ENCODE results near the gene GABARAP. TPM values are rescaled to one million over a fixed set of nuclear protein-coding genes. Genes with fewer than 3 reads are reported as not detected.

GABARAP gene
- total and polyA plus RNA-seq, 2 donors (not counting 1 experiment from before 2014, with no cell fraction given): 323 to 371 TPM

GRCh38 chr17:7224110-7224509 is 18.1 kb downstream of the GABARAP start:
- CTCF ChIA-PET: no interaction called here
- no peak overlapping the region for H3K9ac ChIP-seq (ENCODE audit: low read length)
- ATAC-seq (ENCODE audit: low read depth) (no peak), DNase-seq (no peak)
- intact Hi-C loops (cut with micrococcal nuclease): no loop called here
- H3K36me3 ChIP-seq (replicated peaks in 1 of 2; ENCODE audit: control extremely low read depth in 1 of 2, control insufficient read depth in 1 of 2, extremely low read depth in 1 of 2, insufficient read depth in 2 of 2, low read length in 1 of 2): peaks cover 0 to 62% of the 10 kb centered on the region in 2 experiments
- Mint-ChIP-seq H3K4me1 (peaks cover 20% of the 10 kb centered on the region), H3K27ac (no peak overlapping the region), H3K4me3 (no peak overlapping the region), H3K9me3 (ENCODE audit: insufficient read depth) (no peaks in the 10 kb centered on the region), H3K27me3 (no peaks in the 10 kb centered on the region)
- H3K4me3 ChIP-seq (ENCODE audit: control extremely low read depth in 1 of 5, extremely low read depth in 1 of 5, insufficient read depth in 1 of 5, low read depth in 2 of 5, low read length in 4 of 5): no peak overlapping the region
- no peaks in the 10 kb centered on the region for H3K9me3 ChIP-seq (ENCODE audit: control extremely low read depth in 1 of 3, control insufficient read depth in 2 of 3, insufficient read depth in 1 of 3, low read length in 2 of 3)
- H3K27me3 ChIP-seq (replicated peaks in 1 of 4; ENCODE audit: control extremely low read depth in 1 of 4, control insufficient read depth in 3 of 4, insufficient read depth in 4 of 4, low read length in 3 of 4): no peaks in the 10 kb centered on the region
- TF ChIP-seq EZH2 (IDR thresholded peaks at IDR 0.05; ENCODE audit: borderline replicate concordance, insufficient read depth, low read depth, low read length, poor library complexity, severe bottlenecking): no peak
- TF ChIP-seq, protein P1, sequence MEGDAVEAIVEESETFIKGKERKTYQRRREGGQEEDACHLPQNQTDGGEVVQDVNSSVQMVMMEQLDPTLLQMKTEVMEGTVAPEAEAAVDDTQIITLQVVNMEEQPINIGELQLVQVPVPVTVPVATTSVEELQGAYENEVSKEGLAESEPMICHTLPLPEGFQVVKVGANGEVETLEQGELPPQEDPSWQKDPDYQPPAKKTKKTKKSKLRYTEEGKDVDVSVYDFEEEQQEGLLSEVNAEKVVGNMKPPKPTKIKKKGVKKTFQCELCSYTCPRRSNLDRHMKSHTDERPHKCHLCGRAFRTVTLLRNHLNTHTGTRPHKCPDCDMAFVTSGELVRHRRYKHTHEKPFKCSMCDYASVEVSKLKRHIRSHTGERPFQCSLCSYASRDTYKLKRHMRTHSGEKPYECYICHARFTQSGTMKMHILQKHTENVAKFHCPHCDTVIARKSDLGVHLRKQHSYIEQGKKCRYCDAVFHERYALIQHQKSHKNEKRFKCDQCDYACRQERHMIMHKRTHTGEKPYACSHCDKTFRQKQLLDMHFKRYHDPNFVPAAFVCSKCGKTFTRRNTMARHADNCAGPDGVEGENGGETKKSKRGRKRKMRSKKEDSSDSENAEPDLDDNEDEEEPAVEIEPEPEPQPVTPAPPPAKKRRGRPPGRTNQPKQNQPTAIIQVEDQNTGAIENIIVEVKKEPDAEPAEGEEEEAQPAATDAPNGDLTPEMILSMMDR (IDR thresholded peaks at IDR 0.05): no peak
- 97% methylated on average over 7 of the region's 10 CpGs for WGBS (ENCODE audit: insufficient coverage)
- no peak overlapping the region for H3K4me2 ChIP-seq (replicated peaks; ENCODE audit: low read depth, low read length, poor library complexity, severe bottlenecking)
- no peak overlapping the region for H2AFZ ChIP-seq (ENCODE audit: insufficient read depth, low read depth, low read length, poor library complexity, severe bottlenecking)
- peaks cover 12 to 19% of the 10 kb centered on the region in 2 donors for H3K4me1 ChIP-seq (ENCODE audit: control insufficient read depth in 2 of 2, insufficient read depth in 2 of 2, low read length in 2 of 2)
- no peaks in the 10 kb centered on the region for H4K20me1 ChIP-seq (ENCODE audit: control insufficient read depth, insufficient read depth, low read length, poor library complexity, severe bottlenecking)
- H3K27ac ChIP-seq (ENCODE audit: low read length in 2 of 2): no peak overlapping the region
- H3K79me2 ChIP-seq (ENCODE audit: control insufficient read depth, insufficient read depth, low read length): peaks cover 2% of the 10 kb centered on the region
- POLR2A ChIA-PET: interaction anchor here (0.5 to 1.1 kb wide), 2 partner anchors 10 to 14 kb away, joined by 3 to 4 read pairs; partner anchors contain the start of gene DVL2

DNA sequence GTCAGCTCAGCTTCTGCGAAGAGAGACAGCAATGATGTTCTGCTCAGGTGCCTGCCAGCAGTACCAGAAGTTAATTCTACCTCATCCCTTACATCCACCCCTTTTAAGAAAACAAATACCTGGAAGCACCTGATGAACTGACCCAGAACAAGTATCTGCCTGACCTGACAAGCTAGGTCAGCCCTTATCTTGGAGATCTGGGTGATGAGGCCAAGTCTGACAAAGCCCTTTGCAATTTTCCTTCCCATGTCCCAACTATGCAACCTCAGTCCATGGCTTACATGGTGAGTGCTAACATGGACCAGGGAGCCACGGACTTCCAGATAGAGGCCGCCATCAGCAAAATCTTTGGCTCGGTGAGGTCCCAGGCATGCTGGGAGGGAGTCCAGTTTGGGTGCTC is 18.9 kb downstream of the GABARAP start:
- CTCF ChIA-PET: no interaction called here
- peaks cover 14 to 23% of the 10 kb centered on the region in 2 donors for H3K4me1 ChIP-seq (ENCODE audit: control insufficient read depth in 2 of 2, insufficient read depth in 2 of 2, low read length in 2 of 2)
- H3K79me2 ChIP-seq (ENCODE audit: control insufficient read depth, insufficient read depth, low read length): peaks cover 7% of the 10 kb centered on the region
- H4K20me1 ChIP-seq (ENCODE audit: control insufficient read depth, insufficient read depth, low read length, poor library complexity, severe bottlenecking): no peaks in the 10 kb centered on the region
- no peak for TF ChIP-seq EZH2 (IDR thresholded peaks at IDR 0.05; ENCODE audit: borderline replicate concordance, insufficient read depth, low read depth, low read length, poor library complexity, severe bottlenecking)
- TF ChIP-seq, protein P1 (IDR thresholded peaks at IDR 0.05): no peak
- ATAC-seq (ENCODE audit: low read depth) (no peak), DNase-seq (no peak)
- H2AFZ ChIP-seq (ENCODE audit: insufficient read depth, low read depth, low read length, poor library complexity, severe bottlenecking): no peak overlapping the region
- H3K9ac ChIP-seq (ENCODE audit: low read length): no peak overlapping the region
- Mint-ChIP-seq H3K27me3 (no peaks in the 10 kb centered on the region), H3K4me1 (peaks cover 26% of the 10 kb centered on the region), H3K9me3 (ENCODE audit: insufficient read depth) (no peaks in the 10 kb centered on the region), H3K4me3 (no peak overlapping the region), H3K27ac (no peak overlapping the region)
- no peaks in the 10 kb centered on the region for H3K9me3 ChIP-seq (ENCODE audit: control extremely low read depth in 1 of 3, control insufficient read depth in 2 of 3, insufficient read depth in 1 of 3, low read length in 2 of 3)
- no peak overlapping the region for H3K4me3 ChIP-seq (ENCODE audit: control extremely low read depth in 1 of 5, extremely low read depth in 1 of 5, insufficient read depth in 1 of 5, low read depth in 2 of 5, low read length in 4 of 5)
- H3K36me3 ChIP-seq (replicated peaks in 1 of 2; ENCODE audit: control extremely low read depth in 1 of 2, control insufficient read depth in 1 of 2, extremely low read depth in 1 of 2, insufficient read depth in 2 of 2, low read length in 1 of 2): peaks cover 0 to 55% of the 10 kb centered on the region in 2 experiments
- intact Hi-C loops (cut with micrococcal nuclease): no loop called here
- no peak overlapping the region for H3K27ac ChIP-seq (ENCODE audit: low read length in 2 of 2)
- no peaks in the 10 kb centered on the region for H3K27me3 ChIP-seq (replicated peaks in 1 of 4; ENCODE audit: control extremely low read depth in 1 of 4, control insufficient read depth in 3 of 4, insufficient read depth in 4 of 4, low read length in 3 of 4)
- no peak overlapping the region for H3K4me2 ChIP-seq (replicated peaks; ENCODE audit: low read depth, low read length, poor library complexity, severe bottlenecking)
- 92% methylated on average over 4 of the region's 4 CpGs for WGBS (ENCODE audit: insufficient coverage)
- POLR2A ChIA-PET: interaction anchor here (0.5 to 1.1 kb wide), 2 partner anchors 11 to 15 kb away, joined by 3 to 4 read pairs; partner anchors contain the start of gene DVL2

Measured in B cell (primary cell).